ENCODE results near the gene MRPL2.

GRCh38 chr6:43043310-43043709, 15.9 kb downstream of the MRPL2 start:
- TF ChIP-seq CTCF (IDR thresholded peaks at IDR 0.05) = no peak
- TF ChIP-seq POLR2AphosphoS5 (IDR thresholded peaks at IDR 0.05) = no peak
- no peak for TF ChIP-seq POLR2A (IDR thresholded peaks at IDR 0.05)
- no peak for TF ChIP-seq EP300 (IDR thresholded peaks at IDR 0.05)
